ENCODE results near the gene RGS3.

The RGS3 gene

GRCh38 chr9:113624721-113625120 lies 161.2 kb downstream of the RGS3 start:
- no peak for DNase-seq (ENCODE audit: low read depth)
- no peak for TF ChIP-seq CTCF (conservative IDR thresholded peaks at IDR 0.05; ENCODE audit: low read depth, low read length)

GRCh38 chr9:113625486-113625885 lies 162.0 kb downstream of the RGS3 start:
- no peak overlapping the region for H3K4me3 ChIP-seq (ENCODE audit: low read length)
- no peak for TF ChIP-seq CTCF (conservative IDR thresholded peaks at IDR 0.05; ENCODE audit: low read depth, low read length)
- DNase-seq (ENCODE audit: low read depth) = no peak

More at GRCh38 chr9:113624721-113625120, 161.2 kb downstream of the RGS3 start:
- no peak overlapping the region for H3K4me3 ChIP-seq (ENCODE audit: low read length)

GRCh38 chr9:113626735-113627495 lies 163.4 kb downstream of the RGS3 start:
- TF ChIP-seq CTCF (conservative IDR thresholded peaks at IDR 0.05; ENCODE audit: low read depth, low read length) = no peak
- no peak overlapping the region for H3K4me3 ChIP-seq (ENCODE audit: low read length)
- no peak for DNase-seq (ENCODE audit: low read depth)

GRCh38 chr9:113628621-113629020 lies 165.1 kb downstream of the RGS3 start:
- no peak overlapping the region for H3K4me3 ChIP-seq (ENCODE audit: low read length)
- no peak for DNase-seq (ENCODE audit: low read depth)
- no peak for TF ChIP-seq CTCF (conservative IDR thresholded peaks at IDR 0.05; ENCODE audit: low read depth, low read length)

GRCh38 chr9:113630386-113631136 lies 167.0 kb downstream of the RGS3 start:
- TF ChIP-seq CTCF (conservative IDR thresholded peaks at IDR 0.05; ENCODE audit: low read depth, low read length) = no peak
- no peak for DNase-seq (ENCODE audit: low read depth)
- no peak overlapping the region for H3K4me3 ChIP-seq (ENCODE audit: low read length)

GRCh38 chr9:113631137-113631765 lies 167.7 kb downstream of the RGS3 start:
- DNase-seq (ENCODE audit: low read depth) = no peak
- no peak for TF ChIP-seq CTCF (conservative IDR thresholded peaks at IDR 0.05; ENCODE audit: low read depth, low read length)
- no peak overlapping the region for H3K4me3 ChIP-seq (ENCODE audit: low read length)

Measured in retinal pigment epithelial cell (primary cell).